ENCODE measurements around the gene FAM8A1. TPM values are rescaled to one million over a fixed set of nuclear protein-coding genes. Genes with fewer than 3 reads are reported as not detected.

The FAM8A1 gene
- total RNA-seq, 1 experiment from 2014 or later: 13.4 TPM

GRCh38 chr6:17648745-17649144, 48.6 kb downstream of the FAM8A1 start:
- no peaks in the 10 kb centered on the region for H3K9me2 ChIP-seq (ENCODE audit: insufficient read depth)
- intact Hi-C loops (cut with micrococcal nuclease): no loop called here
- H3K9me3 ChIP-seq (ENCODE audit: control insufficient read depth in 1 of 2, insufficient read depth in 1 of 2, low read depth in 1 of 2, low read length in 2 of 2): no peaks in the 10 kb centered on the region
- H4K20me1 ChIP-seq (ENCODE audit: insufficient read depth): no peaks in the 10 kb centered on the region
- CTCF ChIA-PET: no interaction called here
- RAD21 ChIA-PET (ENCODE audit: low non-redundant PET in 1 of 2, low total read pairs in 2 of 2, uncharacterized antibody in 2 of 2, unreplicated experiment in 2 of 2): no interaction called here
- ATAC-seq: no peak
- no peak overlapping the region for H3K9ac ChIP-seq (ENCODE audit: low read length)
- no peak overlapping the region for H3K27ac ChIP-seq (ENCODE audit: low read depth, low read length)
- H3K79me2 ChIP-seq (ENCODE audit: insufficient read depth, low read length): peaks cover 57% of the 10 kb centered on the region
- H2AFZ ChIP-seq (ENCODE audit: low read depth, low read length, poor library complexity, severe bottlenecking): no peak overlapping the region
- no peak for DNase-seq (ENCODE audit: low read depth, low spot score)
- H3K4me1 ChIP-seq (ENCODE audit: control insufficient read depth in 1 of 2, insufficient read depth in 2 of 2, low read length in 2 of 2): no peaks in the 10 kb centered on the region
- H3K27me3 ChIP-seq (ENCODE audit: insufficient read depth, low read length): no peaks in the 10 kb centered on the region
- no peak overlapping the region for H3K4me3 ChIP-seq (replicated peaks in 1 of 2; ENCODE audit: low read depth in 1 of 2, low read length in 2 of 2)
- no TSS peak for BruUV-seq (replicated peaks)
- TF ChIP-seq JUND (IDR thresholded peaks at IDR 0.05) (no peak), TCF7L2 (IDR thresholded peaks at IDR 0.05; ENCODE audit: borderline replicate concordance, extremely low read depth, insufficient read depth, insufficient read length) (no peak), RAD21 (IDR thresholded peaks at IDR 0.05; ENCODE audit: low read depth) (no peak), YY1 (IDR thresholded peaks at IDR 0.05; ENCODE audit: extremely low read depth, insufficient replicate concordance, low read depth, low read length) (no peak), ELF1 (IDR thresholded peaks at IDR 0.05; ENCODE audit: borderline replicate concordance, low read depth) (no peak), EZH2 (IDR thresholded peaks at IDR 0.05) (no peak), POLR2A (IDR thresholded peaks at IDR 0.05; ENCODE audit: borderline replicate concordance, extremely low read depth, insufficient read depth, insufficient read length) (no peak), ATF3 (IDR thresholded peaks at IDR 0.05) (no peak), SIN3A (IDR thresholded peaks at IDR 0.05; ENCODE audit: low read depth) (no peak), SP1 (IDR thresholded peaks at IDR 0.05; ENCODE audit: low read depth) (no peak), EZH2phosphoT487 (IDR thresholded peaks at IDR 0.05; ENCODE audit: borderline replicate concordance) (no peak), EGR1 (IDR thresholded peaks at IDR 0.05; ENCODE audit: low read depth) (no peak), CBX3 (IDR thresholded peaks at IDR 0.05; ENCODE audit: low read depth) (no peak), SRF (IDR thresholded peaks at IDR 0.05; ENCODE audit: low read depth) (no peak), ZNF274 (IDR thresholded peaks at IDR 0.05; ENCODE audit: low read depth, low read length) (no peak), POLR2AphosphoS5 (IDR thresholded peaks at IDR 0.05; ENCODE audit: low read depth, low read length) (no peak), REST (IDR thresholded peaks at IDR 0.05; ENCODE audit: low read depth) (no peak), MAX (IDR thresholded peaks at IDR 0.05) (no peak)
- TF ChIP-seq, protein P1, sequence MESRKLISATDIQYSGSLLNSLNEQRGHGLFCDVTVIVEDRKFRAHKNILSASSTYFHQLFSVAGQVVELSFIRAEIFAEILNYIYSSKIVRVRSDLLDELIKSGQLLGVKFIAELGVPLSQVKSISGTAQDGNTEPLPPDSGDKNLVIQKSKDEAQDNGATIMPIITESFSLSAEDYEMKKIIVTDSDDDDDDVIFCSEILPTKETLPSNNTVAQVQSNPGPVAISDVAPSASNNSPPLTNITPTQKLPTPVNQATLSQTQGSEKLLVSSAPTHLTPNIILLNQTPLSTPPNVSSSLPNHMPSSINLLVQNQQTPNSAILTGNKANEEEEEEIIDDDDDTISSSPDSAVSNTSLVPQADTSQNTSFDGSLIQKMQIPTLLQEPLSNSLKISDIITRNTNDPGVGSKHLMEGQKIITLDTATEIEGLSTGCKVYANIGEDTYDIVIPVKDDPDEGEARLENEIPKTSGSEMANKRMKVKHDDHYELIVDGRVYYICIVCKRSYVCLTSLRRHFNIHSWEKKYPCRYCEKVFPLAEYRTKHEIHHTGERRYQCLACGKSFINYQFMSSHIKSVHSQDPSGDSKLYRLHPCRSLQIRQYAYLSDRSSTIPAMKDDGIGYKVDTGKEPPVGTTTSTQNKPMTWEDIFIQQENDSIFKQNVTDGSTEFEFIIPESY (IDR thresholded peaks at IDR 0.05; ENCODE audit: extremely low read depth, insufficient replicate concordance, low read length): no peak
- POLR2A ChIA-PET: no interaction called here
- peaks cover 30 to 46% of the 10 kb centered on the region in 2 experiments for H3K36me3 ChIP-seq (ENCODE audit: control insufficient read depth in 1 of 2, insufficient read depth in 2 of 2, low read length in 2 of 2)
- H3K4me2 ChIP-seq (ENCODE audit: low read length): no peak overlapping the region

All from HCT116 (cell line).